IPS-18a (cell line): ENCODE data around the gene MOB3C.

ENCODE experiments used
- H3K27ac ChIP-seq: one replicate; pipeline ENCODE4 v1.5.1; 2013; ENCODE audit warnings: low read length
- H3K27me3 ChIP-seq: one replicate; pipeline ENCODE4 v1.6.1; 2013; ENCODE audit warnings: mild to moderate bottlenecking, low read length; ENCODE audit not compliant: control insufficient read depth, insufficient read depth
- H3K36me3 ChIP-seq: one replicate; pipeline ENCODE4 v1.6.1; 2013; ENCODE audit warnings: low read depth, low read length; ENCODE audit not compliant: control insufficient read depth
- H3K4me1 ChIP-seq: one replicate; pipeline ENCODE4 v1.6.1; 2013; ENCODE audit warnings: low read depth, low read length; ENCODE audit not compliant: control insufficient read depth
- H3K4me3 ChIP-seq: one replicate; pipeline ENCODE4 v1.5.1; 2013; ENCODE audit warnings: low read length
- H3K9ac ChIP-seq: one replicate; pipeline ENCODE4 v1.6.1; 2013; ENCODE audit warnings: mild to moderate bottlenecking, low read length, moderate library complexity
- H3K9me3 ChIP-seq: one replicate; pipeline ENCODE4 v1.6.1; 2013; ENCODE audit warnings: low read depth, low read length; ENCODE audit not compliant: control insufficient read depth

MOB3C gene

DNA sequence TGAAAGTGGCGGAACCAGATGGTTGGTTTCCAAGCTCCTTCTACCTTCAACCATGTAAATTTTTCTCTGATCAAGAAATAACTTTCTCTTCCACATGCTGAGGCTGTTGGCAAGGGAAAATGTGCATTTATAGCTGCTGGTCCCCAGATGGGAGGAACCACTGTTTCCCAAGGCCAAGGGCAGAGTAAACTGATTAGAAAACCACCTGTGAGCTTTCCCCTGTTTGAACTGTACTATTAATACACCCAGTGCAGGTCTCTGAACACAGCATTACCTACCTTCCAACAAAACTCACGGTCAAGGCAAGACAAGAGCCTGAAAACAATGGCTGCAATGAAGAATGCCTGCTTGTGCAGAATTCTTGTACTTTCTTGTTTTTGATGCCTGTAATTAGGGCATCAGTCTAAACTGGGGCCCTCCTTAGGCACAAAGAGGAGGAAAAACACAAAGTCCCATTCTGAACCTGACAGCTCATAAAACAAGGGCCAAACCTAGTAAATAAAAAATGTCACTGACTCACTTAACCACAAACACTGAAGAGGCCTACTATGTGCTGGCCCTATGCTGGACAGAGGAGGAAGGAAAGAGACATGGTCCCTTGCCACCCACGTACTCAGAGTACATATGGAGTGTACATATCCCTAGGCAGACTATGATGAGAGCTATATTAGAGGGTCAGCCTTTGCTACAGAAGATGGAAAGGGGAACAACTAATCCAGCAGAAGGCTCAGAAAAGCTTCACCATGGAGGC is 15.2 kb downstream of the MOB3C start:
- no peaks in the 10 kb centered on the region for H3K27me3 ChIP-seq
- no peaks in the 10 kb centered on the region for H3K36me3 ChIP-seq
- peaks cover 16% of the 10 kb centered on the region for H3K4me1 ChIP-seq
- H3K9me3 ChIP-seq: no peaks in the 10 kb centered on the region
- no peak overlapping the region for H3K4me3 ChIP-seq
- no peak overlapping the region for H3K9ac ChIP-seq
- no peak overlapping the region for H3K27ac ChIP-seq

- Histone ChIP-seq H3K9me3 (no peaks in the 10 kb centered on the region), H3K27me3 (no peaks in the 10 kb centered on the region), H3K4me3 (no peak overlapping the region), H3K36me3 (no peaks in the 10 kb centered on the region), H3K27ac (no peak overlapping the region), H3K9ac (no peak overlapping the region), H3K4me1 (peaks cover 8% of the 10 kb centered on the region)
Observed at GRCh38 chr1:46599059-46599970, 17.3 kb downstream of the MOB3C start.

DNA sequence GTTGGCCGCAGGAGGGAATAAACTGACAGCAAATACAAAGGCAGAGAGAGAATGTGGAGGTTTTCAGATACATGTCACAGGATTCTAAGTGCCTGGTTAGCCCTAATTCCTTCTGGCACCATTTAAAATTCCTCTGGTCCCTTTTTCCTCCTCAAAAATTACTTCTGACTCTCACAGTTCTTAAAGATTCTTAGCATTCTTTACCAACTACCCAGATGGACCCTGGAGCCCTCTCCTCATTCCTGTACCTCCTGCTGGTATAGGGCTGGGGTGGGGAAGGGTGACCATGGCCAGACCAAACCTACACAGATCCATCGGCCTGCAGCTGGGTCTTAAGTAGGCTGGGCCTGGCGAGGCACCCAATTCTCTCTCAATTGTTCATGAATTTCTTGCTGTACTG is 19.8 kb downstream of the MOB3C start:
- Histone ChIP-seq H3K9ac (no peak overlapping the region), H3K9me3 (no peaks in the 10 kb centered on the region), H3K27me3 (no peaks in the 10 kb centered on the region), H3K27ac (no peak overlapping the region), H3K4me3 (no peak overlapping the region), H3K4me1 (no peaks in the 10 kb centered on the region), H3K36me3 (peaks cover 6% of the 10 kb centered on the region)

DNA sequence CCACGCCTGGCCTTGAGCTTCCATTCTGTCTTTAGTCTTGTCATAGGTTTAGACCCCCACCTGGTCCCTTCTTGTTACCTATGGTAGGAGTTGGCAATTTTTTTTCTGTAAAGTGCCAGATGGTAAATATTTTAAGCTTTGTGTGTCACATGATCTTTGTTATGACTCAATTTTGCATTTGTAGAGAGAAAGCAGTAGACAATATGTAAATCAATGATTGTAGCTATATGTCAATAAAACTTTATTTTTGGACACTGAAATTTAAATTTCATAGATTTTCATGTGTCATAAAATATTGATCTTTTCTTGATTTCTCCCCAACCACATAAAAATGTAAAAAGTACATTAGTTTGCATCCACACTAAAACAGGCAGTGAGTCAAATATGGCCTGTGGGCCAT is 20.6 kb downstream of the MOB3C start:
- no peak overlapping the region for H3K9ac ChIP-seq
- no peaks in the 10 kb centered on the region for H3K4me1 ChIP-seq
- H3K4me3 ChIP-seq: no peak overlapping the region
- H3K9me3 ChIP-seq: no peaks in the 10 kb centered on the region
- peaks cover 9% of the 10 kb centered on the region for H3K36me3 ChIP-seq
- H3K27me3 ChIP-seq: no peaks in the 10 kb centered on the region
- no peak overlapping the region for H3K27ac ChIP-seq

DNA sequence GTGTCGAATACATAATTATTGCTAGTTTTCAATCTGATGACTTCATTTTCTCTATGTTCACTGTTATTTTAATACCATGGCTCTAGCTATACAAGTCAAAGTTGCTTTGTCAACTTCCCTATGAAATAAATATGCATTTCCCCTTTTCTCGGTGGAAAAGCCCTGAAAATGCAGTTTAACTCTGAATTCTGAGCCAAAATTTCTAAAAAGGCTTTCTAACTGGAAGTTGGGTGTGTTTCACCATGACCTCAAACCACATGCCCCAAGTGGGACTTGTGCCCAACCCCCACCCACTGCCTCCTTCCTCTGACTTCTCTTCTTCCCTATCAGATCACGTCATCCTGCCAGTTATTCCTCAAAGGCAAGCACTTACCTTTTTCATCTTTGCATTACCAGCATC is 21.5 kb downstream of the MOB3C start:
- Histone ChIP-seq H3K27ac (no peak overlapping the region), H3K36me3 (peaks cover 9% of the 10 kb centered on the region), H3K9ac (no peak overlapping the region), H3K9me3 (no peaks in the 10 kb centered on the region), H3K27me3 (no peaks in the 10 kb centered on the region), H3K4me3 (no peak overlapping the region), H3K4me1 (no peaks in the 10 kb centered on the region)

- H3K27me3 ChIP-seq: no peaks in the 10 kb centered on the region
- peaks cover 10% of the 10 kb centered on the region for H3K36me3 ChIP-seq
- no peak overlapping the region for H3K4me3 ChIP-seq
- H3K27ac ChIP-seq: no peak overlapping the region
- H3K4me1 ChIP-seq: no peaks in the 10 kb centered on the region
- no peaks in the 10 kb centered on the region for H3K9me3 ChIP-seq
- no peak overlapping the region for H3K9ac ChIP-seq
Observed at GRCh38 chr1:46594063-46594462, 22.5 kb downstream of the MOB3C start.

DNA sequence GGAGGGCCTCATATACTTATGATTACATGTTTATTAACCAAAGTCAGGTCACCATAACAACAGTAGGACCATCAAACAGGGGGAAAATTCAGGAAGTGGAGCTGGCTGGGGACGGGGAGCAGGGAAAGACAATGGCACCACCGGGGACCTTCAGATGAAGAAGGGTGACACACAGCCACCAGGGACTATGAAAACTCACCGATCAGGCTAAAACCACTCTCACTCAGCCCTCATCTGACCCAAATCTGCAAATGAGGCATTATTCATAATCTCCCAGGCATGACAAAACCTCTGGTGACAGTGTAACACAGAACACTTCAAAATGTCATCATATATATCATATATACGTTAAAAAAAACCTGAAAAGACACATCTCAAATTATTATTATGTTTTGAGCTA is 23.8 kb downstream of the MOB3C start:
- Histone ChIP-seq H3K4me3 (no peak overlapping the region), H3K4me1 (no peaks in the 10 kb centered on the region), H3K27me3 (no peaks in the 10 kb centered on the region), H3K9me3 (no peaks in the 10 kb centered on the region), H3K27ac (no peak overlapping the region), H3K9ac (no peak overlapping the region), H3K36me3 (peaks cover 11% of the 10 kb centered on the region)

- H3K27me3 ChIP-seq: no peaks in the 10 kb centered on the region
- H3K4me1 ChIP-seq: no peaks in the 10 kb centered on the region
- H3K4me3 ChIP-seq: no peak overlapping the region
- no peak overlapping the region for H3K27ac ChIP-seq
- H3K36me3 ChIP-seq: peaks cover 11% of the 10 kb centered on the region
- no peaks in the 10 kb centered on the region for H3K9me3 ChIP-seq
- no peak overlapping the region for H3K9ac ChIP-seq
Observed at GRCh38 chr1:46589529-46589928, 27.1 kb downstream of the MOB3C start.

GRCh38 chr1:46587069-46587468 is 29.5 kb downstream of the MOB3C start:
- no peaks in the 10 kb centered on the region for H3K9me3 ChIP-seq
- no peak overlapping the region for H3K9ac ChIP-seq

GRCh38 chr1:46585312-46585938 is 31.2 kb downstream of the MOB3C start:
- Histone ChIP-seq H3K27ac (no peak overlapping the region), H3K9ac (no peak overlapping the region), H3K27me3 (no peaks in the 10 kb centered on the region), H3K36me3 (peaks cover 2% of the 10 kb centered on the region), H3K4me1 (peaks cover 3% of the 10 kb centered on the region), H3K9me3 (no peaks in the 10 kb centered on the region), H3K4me3 (no peak overlapping the region)

More at GRCh38 chr1:46587069-46587468, 29.5 kb downstream of the MOB3C start:
- peaks cover 5% of the 10 kb centered on the region for H3K36me3 ChIP-seq
- H3K4me1 ChIP-seq: peaks cover 1% of the 10 kb centered on the region
- H3K27ac ChIP-seq: no peak overlapping the region
- H3K27me3 ChIP-seq: no peaks in the 10 kb centered on the region
- no peak overlapping the region for H3K4me3 ChIP-seq

- no peaks in the 10 kb centered on the region for H3K27me3 ChIP-seq
- no peaks in the 10 kb centered on the region for H3K9me3 ChIP-seq
- H3K27ac ChIP-seq: no peak overlapping the region
- H3K9ac ChIP-seq: no peak overlapping the region
- H3K4me3 ChIP-seq: no peak overlapping the region
- peaks cover 3% of the 10 kb centered on the region for H3K4me1 ChIP-seq
- H3K36me3 ChIP-seq: peaks cover 8% of the 10 kb centered on the region
Observed at GRCh38 chr1:46583494-46583893, 33.1 kb downstream of the MOB3C start.
